SKM-1 treated with dmso at 0.1 percent for 144 hours (cell line): ENCODE measurements around the gene HOXC6.

Experiments
- DNase-seq: peaks from one replicate; lab custom pipeline; 2025; ENCODE audit not compliant: unreplicated experiment; lab: John Stamatoyannopoulos, UW

The HOXC6 gene

DNA sequence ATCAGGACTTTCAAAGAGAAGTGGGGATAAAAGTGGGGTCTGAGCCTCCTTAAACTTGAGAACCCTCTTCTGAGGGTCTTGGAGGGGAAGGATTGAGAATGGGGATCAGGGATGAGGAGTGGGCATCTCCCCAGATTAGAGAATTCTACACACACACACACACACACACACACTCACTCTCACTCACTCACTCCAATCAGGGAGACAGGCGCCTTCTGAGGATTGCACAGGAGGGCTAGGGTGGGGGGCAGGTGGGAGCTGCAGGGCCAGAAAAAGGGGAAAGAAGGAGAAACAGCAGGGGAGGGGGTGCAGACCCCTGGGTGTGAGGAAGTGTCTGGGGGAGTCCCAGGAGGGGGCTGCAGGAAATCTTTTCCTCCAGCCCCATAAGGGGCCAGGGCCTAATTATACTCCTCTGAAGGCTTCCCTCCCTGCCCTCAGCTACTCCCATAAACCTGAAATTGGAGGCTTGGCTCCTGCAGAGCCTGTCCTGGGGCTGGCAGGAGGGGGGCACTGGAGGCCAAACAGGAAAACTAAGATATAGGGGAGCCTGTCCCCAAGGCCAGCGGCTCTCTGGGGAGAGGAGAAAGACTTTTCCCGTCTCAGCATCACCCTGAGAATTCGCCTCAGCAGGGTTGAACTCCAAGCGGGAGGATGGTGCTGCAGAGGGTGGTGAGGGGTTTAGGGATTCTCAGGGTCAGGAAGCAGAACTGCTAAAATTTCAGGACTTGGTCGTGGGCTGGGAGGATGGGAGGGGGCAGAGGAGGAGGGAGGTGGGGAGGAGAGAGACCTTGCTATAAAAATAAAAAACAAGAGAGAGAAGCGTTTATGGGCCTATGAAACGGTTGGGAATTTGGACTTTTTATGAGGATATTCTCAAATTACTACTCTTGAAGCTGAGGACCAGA is 26.7 kb upstream of the HOXC6 start:
- DNase-seq, result no peak

DNA sequence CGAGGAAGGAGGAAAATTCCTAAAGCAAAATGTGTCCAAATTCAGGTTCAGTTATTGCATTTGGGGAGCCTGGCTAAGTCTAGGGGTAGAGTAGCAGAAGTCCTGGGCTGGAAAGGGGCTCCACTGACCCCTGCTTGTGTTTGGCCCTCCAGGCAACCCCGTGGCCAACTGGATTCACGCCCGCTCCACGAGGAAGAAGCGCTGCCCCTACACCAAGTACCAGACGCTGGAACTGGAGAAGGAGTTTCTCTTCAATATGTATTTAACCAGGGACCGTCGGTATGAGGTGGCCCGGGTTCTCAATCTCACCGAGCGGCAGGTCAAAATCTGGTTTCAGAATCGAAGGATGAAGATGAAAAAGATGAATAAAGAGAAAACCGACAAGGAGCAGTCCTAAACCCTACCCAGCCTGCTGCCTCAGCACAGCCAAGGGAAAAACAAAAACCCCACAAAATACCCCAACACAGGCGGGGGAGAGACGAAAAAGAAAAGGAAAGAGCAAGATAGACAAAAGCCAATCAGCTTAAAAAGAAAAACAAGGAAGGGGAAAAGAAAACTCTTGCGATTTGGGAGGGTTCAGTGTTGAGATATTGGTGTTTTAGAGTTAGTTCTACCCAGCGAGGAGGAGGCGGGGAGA is 25.8 kb upstream of the HOXC6 start:
- no peak for DNase-seq

DNA sequence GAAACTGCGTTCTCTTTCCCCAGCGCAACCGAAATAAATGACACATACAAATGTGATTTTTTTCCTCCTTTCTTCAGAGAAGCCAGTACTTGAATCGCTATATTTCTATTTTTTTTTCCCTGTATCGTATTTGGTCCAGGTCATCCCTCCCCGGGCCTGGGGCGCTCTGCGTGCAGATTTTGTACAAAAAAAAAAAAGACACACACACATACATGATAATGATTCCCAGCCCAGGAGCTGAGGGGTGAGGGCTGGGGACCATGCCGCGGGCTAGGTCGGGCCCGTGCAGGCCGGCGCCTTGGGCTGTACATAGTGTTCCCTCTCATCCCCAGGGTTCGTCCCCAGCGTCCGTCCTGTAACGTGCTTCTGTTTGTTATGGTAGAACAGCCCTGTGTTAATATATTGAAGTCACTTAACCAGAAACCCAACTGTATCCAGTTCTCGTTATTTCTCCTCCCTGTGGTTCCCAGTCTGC is 25.3 kb upstream of the HOXC6 start:
- no peak for DNase-seq

DNA sequence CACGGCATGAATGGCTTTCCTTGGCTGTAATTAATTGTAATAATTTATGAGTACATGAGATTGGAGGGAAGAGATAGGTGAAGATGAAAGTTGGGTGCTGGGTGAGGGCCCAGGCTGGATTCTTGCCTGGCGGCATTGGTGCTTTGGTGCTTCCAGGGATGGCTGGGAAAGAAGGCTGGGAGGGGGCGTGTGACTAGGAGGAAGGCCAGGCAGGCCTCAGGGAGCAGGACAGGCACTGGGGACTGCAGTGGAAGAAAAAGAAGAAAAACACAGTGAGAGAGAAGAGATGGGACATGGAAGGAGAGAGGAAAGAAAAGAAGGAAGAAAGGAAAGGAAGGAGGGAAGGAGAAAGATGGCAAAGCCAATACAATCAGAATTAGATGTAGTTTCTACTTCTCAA is 24.6 kb upstream of the HOXC6 start:
- DNase-seq, result no peak

DNA sequence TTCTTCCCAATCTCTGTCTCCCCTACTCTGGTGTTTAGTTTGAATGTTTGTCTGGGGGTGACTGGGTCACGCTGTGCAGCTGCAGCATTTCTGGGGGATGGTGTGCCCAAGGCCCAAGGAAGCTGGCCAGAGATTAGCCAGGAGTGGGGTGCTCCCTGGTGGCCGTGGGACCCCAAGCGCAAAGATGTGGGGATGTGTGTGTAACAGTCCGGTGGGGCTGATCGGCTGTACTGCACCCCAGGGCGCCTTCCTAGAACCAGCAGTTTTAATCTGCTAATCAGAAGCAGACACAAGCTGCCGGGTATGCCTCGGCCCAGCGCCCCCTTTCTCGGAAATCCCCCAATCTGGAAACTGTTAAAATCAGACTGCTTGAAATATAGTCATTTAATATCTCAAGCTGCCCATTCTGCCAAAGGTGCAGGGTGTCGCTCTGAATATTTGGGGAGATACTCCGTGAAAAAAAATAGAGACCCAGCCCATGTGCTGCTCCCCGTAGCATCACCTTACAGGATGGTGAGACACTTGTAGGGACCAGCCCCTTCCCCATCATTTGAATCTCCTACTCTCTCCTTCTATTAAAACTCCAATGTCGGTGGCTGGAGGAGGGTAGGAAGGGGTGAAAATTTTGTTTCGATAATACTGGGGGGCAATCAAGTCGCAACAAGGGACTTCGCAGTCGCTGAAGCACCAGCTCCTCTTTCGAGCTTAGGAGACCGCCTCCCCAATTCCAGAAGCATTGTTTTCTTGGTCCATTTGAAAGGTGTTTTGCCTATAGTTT is 24.0 kb upstream of the HOXC6 start:
- DNase-seq, result no peak

DNA sequence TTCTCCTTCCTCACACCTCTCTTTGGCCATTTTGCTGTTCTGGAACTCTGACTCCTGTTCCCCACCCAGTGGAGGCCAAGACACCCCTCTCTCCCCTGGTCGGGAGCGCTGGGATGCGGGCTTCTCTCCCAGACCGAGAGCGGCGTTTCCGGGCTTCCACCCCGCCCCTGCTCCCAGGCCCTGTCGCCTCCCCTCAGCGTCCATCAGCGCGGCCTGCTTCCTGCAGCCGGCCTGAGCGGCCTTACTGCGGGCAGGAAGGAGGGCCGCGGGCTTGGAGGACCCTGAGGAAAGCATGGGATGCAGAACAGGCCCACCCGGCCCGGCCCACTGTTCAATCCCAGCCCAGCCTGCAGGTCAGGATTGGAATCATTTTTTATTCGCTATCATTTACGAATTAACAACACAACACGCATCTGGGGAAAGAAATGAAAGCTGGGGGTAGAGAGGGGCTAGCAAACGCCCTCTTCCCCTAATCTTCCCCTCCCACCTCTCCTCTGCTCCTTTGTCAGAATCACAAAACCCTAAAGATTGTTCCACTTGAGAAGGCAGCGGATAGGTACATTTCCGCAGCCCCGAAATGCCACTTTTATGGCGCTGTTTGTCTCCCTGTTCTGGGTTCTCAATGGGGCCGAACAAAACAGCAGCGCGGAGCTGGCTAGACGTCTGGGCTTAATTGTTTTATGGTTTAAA is 23.3 kb upstream of the HOXC6 start:
- DNase-seq, result no peak

DNA sequence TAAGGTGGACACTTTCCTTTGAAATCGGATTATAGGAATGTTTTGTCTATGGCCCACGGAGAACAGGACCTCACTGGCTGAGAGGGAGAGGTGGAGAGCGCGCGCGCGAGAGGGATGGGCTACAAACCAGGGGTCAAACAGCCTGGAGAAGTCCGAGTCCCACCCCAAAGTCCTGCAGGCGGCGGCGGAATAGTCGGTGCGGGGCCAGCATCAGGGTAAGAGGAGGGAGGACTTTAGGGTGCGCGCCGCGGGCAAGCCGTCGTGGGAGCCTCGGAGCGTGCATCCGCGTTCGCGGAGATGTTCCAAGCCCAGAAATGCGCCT is 22.7 kb upstream of the HOXC6 start:
- DNase-seq, result no peak

DNA sequence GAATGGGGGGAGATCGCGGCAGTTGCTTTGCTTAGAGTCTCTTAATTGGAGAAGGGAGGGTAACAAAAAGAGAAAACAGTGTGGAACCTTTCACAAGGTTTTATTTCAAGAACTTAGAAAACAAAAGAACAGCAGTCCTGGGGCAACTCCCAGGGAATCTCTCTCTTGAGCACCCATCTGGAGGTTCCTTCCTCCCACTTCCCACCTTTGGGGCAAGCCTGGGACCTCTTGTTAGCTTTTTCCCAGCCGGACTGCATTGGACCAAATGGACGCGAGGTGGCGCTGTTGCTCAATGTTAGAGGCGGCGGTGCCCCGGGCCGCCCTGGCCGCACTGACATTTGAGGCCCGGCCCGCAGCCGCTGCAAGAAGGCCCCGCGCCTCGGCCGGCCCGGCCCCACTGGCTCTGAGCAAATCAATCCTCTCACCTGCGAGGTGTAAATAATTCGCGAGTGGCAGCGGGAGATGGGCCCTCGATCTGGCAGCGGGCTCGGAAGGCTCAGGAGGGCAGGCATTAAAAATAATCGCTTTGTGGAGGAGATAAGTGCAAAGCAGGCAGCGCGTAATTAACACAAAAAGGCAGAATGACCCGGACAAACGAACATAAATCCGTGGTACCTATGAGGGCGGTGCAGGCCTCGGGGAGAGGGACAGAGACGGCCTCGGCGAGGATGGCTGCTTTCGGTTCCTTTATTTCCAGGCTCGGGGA is 22.2 kb upstream of the HOXC6 start:
- peak; percentile 9 for DNase-seq

DNA sequence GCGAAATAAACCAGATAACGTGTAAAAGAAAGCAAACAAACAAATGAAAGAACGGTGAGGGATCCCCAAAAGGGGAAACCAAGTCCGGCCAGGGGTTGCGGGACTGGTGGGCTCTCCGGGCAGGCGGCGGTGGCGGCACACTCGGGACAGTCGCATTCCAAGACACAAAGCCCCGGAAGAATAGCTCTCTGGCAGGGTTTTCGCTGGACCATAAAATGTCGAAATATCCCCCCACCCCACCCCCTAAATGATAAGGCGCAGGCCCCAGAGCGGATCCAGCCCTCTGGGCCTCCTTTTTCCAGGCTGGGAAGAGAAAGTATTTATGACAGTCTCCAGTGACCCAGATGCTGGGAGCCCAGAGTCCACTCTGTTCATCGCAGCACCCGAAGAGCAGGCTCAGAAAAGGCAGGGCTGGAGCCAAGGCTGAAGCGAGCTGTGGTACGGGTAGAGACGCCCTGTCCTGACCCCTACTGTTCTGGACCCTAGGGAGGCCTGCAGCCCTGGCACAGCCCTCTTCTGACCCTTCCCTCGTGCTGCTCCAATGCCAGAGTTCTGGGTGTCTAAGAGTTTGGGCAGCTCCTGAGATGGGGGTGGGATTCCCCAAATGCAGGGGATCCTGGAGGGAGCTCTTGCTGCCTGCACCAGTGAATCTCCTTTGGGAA is 21.6 kb upstream of the HOXC6 start:
- DNase-seq, result no peak

DNA sequence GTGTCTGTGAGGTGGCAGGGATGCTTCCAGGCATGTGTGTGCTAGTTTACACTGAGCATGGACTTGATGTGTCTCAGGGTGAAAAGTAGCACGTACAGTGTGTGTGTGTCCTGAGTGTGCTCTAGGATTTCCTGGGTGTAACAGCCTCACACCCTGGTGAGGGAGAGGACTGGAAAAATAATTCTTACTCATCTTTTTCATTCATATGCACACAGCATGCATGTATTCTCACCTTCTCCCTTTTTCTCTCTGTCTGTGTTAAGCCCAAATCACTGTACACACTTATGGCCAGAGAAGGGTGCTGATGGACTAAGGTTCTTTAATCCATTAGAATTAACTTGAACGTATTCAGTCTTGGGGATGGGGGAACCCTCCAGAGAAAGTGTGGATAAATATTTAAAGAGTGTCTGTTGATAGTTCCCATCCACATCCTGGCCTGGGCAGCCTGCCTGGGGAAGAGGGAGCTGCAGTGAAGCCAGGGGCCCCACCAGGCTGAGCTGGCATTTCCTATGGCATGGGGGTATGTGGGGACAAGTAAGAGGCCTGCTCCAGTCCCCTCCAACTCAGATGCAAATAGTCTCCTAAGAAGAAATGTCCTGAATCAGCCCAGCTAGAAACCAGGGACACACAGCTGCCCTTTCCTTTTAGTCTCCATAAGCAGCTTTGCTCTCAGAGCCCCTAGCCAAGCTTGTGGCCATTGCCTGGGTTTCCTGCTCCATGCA is 20.5 kb upstream of the HOXC6 start:
- no peak for DNase-seq

DNA sequence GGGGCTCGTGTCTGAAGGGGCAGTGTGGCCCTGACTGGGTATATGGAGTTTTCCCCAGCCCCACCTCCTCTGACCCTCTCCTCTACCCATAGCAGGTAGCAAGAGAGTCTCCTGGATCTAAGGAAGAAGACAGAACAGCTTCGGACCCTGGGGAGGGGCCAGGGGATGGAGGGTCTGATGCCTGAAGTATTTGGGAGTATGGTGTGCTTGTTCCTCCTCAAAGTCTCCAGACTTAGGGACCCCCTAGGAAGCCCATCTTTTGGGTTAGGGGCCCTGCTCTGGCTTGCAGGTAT is 20.0 kb upstream of the HOXC6 start:
- no peak for DNase-seq

DNA sequence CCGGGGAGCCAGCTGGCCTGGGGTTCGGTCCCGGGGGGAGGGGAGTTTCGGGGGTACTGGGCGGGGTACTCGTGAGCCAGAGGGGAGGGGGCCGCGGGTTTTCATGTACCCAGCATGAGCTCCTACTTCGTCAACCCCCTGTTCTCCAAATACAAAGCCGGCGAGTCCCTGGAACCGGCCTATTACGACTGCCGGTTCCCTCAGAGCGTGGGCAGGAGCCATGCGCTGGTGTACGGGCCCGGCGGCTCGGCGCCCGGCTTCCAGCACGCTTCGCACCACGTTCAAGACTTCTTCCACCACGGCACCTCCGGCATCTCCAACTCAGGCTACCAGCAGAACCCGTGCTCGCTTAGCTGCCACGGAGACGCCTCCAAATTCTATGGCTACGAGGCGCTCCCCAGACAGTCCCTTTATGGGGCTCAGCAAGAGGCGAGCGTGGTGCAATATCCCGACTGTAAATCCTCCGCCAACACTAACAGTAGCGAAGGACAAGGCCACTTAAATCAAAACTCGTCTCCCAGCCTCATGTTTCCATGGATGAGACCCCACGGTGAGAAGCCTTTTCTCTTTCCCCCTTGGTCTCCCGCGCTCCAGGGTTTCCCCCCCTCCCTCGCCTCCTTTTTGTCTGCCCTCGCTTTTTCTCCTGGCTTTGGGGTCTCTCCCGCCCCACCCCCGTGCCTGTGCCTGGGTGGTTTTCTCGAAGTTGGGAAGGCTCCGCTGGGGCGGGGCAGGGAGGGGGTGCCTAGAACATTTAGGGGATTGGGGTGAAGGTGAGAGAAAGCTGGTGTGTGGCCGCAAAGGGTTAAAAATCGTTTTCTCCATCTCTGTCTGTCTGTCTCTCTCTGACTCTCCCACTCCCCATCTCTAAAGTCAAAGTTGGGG is 18.8 kb upstream of the HOXC6 start:
- DNase-seq, result no peak

DNA sequence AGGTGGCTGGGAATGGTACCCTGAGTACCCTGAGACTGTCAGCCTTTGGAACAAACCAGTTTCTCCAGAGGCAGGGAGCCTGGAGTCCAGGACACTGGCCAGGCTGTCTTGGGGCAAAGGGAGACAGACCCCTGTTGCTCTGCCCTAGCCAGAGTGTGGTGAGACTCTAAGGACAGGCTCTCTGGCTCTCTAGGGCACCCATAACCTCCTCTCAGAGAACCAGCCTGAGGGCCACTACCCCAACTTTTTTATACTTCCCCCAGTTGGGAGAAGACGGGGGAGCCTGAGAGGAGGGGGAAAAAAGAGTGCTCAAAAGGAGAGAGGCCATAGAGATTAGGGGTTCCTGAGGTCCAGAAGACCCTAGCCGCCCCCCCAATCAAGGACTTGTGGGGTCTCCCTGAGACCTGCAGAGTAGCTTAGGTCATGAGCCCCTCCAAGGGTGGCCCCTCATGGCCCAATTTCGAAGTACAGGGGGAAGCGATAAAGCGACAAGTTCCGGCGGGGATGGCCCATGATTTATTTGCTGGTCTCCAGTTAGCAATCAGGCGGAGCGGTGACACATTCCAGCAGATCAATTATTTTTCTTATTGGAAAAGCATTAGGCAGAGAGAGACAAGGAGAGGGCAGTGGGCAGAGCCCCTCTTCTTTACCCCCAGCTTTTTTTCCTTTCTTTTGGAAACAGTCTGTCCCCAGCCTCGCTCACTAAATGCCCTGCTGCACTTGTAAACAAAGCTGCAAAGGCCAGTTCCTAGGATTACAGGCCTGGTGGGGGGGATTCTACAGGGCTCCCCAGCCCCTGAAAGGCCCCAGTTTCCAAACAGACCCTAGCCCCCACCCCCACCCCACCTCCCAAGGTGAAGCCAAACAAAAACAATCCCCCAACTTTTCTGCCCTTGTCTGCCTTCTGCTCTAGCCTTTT is 17.9 kb upstream of the HOXC6 start:
- DNase-seq, result no peak

DNA sequence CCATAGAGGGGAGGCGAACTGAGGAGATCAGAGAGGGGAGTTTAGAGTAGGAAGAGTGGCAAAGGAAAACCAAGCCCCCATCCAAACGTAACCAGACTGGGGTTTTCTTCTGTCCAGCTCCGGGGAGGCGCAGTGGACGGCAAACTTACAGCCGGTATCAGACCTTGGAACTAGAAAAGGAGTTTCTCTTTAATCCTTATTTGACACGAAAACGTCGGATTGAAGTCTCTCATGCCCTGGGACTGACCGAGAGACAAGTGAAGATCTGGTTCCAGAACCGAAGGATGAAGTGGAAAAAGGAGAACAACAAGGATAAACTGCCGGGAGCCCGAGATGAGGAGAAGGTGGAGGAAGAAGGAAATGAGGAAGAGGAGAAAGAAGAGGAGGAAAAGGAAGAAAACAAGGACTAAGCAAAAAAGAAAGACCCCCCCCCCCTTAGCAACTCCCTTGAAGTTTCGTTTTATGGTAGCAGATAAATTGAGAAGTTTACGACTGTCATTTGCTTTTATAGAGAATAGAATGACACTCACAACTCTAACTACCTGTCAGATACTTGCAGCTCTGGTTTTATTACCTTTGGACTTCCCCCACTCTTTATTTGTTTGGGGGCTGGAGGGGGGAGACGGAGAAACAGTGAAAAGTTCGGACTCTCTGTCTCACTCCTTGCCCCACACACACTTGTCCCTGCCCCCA is 17.1 kb upstream of the HOXC6 start:
- DNase-seq, result no peak

DNA sequence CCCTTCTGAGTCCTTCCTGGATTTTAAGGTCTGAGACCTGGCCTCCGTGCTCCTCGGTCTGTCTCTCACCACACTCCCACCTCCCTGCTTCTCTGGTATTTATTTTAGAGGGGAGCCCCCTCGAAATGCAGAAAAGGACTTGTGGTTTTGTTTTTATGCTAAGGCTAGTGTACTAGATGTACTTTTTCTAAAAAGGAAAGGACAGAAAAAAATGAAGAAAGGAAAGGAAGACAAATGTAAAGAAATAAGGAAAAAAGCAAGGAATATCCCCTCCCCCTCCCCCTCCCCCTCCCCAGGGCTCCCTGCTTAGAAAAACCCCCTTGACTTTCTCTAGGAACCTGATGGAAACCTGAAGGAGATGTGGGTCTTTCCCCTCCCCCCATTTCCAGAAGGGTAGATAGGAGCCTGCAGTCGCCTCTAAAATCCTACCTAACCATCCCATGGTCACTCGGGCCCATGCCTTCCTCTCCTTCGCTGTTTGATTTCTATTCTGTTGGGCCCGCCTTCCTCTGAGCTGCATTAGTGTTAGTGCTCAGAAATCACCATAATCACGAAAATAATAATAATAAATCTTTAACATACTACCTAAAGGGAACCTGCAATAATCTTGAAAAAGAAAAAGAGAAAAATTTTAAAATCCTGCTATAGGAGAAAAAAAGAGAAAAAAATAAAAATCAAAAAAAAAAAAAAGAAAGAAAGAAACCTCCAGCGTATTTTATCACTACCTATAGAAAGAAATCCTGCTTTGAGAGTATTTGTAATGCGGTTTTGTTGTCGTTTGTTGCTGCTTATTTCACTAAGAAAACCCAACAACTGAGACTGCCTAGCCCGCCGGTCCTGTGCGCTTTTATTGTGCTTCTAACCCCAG is 16.3 kb upstream of the HOXC6 start:
- DNase-seq, result no peak
